ENCODE results near the gene ACHE.
A peak's percentile ranks its signal among the peaks of the same experiment; 100 is the strongest.
"Not testable (repeated sequence)": the region's sequence is repeated elsewhere in the genome, so short reads cannot be mapped to it uniquely, and the experiment has no call there.

The ACHE gene

DNA sequence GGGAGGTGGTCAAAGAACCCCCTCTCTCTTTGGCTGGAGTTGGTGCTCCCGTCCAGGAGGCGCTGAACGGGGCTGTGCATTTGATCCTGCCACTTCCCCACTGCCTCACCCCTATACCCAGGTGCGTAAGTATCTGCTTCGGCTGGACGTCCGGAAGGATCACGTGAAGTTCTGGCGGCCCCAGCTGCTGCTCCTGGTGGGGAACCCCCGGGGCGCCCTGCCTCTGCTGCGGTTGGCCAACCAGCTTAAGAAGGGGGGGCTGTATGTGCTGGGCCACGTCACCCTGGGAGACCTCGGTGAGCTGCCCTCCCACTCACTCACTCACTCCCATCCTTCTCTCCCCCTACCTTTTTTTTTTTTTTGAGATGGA, 34.1 kb downstream of the ACHE start:
- no peak for DNase-seq (ENCODE audit: low read depth)

DNA sequence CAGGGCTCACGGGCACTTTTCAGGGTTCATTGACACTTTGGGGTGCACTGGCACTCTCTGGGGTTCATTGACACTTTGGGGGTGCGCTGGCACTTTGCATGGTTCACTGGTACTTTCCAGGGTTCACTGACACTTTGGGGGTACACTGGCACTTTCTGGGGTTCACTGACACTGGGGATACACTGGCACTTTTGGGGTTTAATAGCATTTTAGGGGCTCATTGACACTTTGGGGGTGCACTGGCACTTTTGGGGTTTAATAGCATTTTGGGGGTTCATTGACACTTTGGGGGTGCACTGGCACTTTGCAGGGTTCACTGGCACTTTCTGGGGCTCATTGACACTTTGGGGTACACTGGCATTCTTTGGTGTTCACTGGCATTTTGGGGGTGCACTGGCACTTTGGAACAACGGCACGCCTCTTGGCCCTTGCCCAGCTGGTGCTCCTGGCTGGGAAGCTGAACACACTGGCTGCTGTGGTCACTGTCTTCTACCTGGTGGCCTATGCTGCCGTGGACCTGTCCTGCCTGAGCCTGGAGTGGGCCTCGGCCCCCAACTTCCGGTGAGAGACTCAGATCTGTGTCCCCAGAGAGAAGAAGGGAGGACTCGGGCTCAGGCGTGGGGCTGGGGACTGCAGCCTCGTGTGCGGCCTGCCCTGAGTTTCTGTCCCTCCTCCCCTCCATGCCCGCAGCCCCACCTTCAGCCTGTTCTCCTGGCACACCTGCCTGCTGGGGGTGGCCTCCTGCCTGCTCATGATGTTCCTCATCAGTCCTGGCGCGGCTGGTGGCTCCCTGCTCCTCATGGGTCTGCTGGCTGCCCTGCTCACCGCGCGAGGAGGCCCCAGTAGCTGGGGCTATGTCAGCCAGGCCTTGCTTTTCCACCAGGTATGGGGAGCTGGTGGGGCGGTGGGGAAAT, 34.7 kb downstream of the ACHE start:
- no peak for DNase-seq (ENCODE audit: low read depth)

DNA sequence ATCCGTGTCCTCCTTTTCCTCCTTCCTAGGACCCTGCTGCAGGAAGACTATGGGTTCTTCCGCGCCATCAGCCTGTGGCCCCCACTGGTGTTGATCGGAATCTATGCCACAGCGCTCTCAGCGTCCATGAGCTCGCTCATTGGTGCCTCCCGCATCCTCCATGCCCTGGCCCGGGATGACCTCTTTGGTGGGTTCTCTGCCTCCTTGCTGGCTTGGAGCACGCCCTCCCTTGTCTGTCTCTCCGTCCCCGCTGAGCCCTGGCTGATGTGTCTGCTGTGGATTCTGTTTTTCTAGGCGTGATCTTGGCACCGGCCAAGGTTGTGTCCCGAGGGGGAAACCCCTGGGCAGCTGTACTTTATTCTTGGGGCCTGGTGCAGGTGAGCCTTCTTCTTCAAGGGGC, 35.8 kb downstream of the ACHE start:
- no peak for DNase-seq (ENCODE audit: low read depth)

DNA sequence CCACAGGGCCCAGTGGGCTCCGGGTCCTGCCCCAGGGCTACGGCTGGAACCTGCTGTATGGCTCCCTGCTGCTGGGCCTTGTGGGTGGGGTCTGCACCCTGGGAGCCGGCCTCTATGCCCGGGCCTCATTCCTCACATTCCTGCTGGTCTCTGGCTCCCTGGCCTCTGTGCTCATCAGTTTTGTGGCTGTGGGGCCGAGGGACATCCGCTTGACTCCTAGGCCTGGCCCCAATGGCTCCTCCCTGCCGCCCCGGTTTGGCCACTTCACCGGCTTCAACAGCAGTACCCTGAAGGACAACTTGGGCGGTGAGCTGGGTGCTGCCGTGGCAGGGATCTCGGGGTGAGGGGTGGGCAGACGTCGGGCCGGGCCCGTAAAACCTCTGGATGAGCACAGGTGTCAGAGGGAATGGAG, 38.8 kb downstream of the ACHE start:
- no peak for DNase-seq (ENCODE audit: low read depth)

DNA sequence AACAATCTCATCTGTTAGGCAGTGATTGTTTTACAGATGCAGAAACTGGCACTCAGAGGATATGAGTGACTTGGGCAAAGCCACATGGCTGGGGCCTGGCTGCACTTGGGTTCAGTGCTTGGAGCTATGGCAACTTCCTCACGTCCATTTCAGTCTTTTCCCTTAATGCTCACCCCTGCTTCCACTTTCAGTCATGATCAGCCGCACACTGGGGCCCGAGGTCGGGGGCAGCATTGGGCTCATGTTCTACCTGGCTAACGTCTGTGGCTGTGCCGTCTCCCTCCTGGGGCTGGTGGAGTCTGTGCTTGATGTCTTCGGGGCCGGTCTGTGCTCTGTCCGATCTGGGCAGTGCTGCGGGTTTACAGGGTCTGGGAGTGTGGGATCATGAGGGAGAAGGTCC, 40.2 kb downstream of the ACHE start:
- DNase-seq (ENCODE audit: low read depth): no peak

DNA sequence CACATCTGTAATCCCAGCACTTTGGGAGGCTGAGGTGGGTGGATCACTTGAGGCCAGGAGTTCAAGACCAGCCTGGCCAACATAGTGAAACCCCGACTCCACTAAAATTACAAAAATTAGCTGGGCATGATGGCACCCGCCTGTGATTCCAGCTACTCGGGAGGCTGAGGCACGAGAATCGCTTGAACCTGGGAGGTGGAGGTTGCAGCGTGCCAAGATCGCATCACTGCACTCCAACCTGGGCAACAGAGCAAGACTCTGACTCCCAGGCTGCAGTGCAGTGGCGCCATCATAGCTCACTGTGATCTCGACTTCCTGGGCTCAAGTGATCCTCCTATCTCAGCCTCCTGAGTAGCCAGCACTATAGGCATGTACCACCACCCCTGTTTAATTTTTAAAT, 40.8 kb downstream of the ACHE start:
- DNase-seq (ENCODE audit: low read depth): not testable (repeated sequence)

DNA sequence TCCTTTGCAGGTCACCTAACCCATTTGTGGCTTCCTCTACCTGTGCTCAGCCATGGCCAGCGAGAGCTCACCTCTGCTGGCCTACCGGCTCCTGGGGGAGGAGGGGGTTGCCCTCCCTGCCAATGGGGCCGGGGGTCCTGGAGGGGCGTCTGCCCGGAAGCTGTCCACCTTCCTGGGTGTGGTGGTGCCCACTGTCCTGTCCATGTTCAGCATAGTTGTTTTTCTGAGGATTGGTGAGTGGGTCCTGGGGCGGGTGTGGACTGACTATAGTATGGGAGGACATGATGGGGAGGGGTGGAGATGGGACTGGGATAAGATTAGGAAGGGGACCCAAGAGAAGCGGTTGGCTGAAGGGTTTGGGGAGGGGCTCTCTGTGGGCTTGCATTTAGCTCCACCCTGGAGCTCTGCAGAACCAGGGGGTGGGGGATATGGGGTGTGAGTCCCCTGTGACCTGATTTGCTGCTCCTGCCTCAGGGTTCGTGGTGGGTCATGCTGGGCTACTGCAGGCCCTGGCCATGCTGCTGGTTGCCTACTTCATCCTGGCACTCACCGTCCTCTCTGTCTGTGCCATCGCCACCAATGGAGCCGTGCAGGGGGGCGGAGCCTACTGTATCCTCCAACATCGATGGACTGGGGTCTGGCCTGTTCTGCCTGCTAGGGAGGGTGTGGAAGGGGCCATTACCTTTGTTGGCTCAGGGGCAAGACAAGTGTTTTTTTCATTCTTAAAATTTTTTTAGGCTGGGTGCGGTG, 41.4 kb downstream of the ACHE start:
- no peak for DNase-seq (ENCODE audit: low read depth)

DNA sequence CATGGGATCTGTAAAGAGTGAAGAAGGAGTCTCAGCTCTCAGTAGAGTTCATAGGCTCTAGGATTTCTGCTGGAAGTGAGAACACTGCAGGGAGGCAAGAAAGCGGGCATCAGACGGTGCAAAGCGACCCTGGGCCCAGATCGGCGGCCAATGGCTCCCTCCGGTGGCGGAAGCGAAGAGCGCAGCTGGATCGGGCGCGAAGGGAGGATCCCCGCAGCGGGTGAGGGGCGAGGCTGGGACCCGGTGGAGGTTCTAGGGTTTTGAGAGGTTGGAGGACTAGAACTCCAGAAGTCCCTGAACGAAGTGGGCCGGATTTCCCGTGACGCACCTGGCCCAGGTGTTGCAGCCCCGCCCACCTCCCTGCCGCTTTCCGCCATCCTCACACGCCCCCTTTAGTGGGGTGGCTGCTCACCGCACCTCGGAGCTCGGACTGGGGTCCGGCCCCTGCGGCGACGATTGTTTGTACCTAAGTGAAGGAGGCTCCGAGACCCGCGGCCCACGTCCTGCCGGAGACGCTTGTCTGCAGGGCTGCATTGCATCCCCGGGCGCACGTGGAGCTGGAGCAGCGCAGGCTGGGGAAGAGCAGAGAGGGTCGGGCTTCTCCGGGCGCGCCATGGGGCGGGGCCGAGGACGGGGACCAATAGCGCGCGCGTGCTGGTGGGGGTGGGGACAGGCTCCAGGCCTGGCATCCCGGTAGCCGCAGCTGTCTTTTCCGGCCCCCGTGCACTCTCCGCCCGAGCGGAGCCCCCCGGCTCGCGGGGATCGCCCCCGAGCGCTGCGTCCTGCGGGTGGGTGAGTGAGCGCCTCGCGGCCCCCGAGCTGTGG, 43.4 kb downstream of the ACHE start, which contains the start of gene SLC12A9:
SLC12A9 (plus strand) TSS at position 666 of the 825 bp plus-strand sequence. CDS start 1,485 bp downstream, outside the sequence.
- DNase-seq (ENCODE audit: low read depth): peak; percentile 77

DNA sequence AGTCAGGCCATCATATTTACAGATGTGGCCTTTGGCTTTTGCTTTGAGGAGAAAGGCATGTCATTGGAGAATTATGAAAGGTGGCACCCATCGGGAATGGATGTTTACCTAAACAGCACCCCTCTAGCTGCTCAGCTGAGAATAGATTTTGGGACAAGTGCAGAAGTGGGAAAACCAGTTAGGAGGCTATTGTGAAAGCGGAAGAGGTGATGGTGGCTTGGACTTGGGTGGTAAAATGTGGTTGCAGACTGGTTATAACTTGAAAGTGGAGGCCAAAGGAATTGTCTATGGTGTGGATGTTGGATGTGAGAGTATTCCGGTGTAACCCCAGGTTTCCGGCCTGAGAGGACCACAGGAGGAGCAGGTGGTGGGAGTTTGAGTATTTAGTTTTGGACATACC, 48.3 kb downstream of the ACHE start:
- no peak for DNase-seq (ENCODE audit: low read depth)

DNA sequence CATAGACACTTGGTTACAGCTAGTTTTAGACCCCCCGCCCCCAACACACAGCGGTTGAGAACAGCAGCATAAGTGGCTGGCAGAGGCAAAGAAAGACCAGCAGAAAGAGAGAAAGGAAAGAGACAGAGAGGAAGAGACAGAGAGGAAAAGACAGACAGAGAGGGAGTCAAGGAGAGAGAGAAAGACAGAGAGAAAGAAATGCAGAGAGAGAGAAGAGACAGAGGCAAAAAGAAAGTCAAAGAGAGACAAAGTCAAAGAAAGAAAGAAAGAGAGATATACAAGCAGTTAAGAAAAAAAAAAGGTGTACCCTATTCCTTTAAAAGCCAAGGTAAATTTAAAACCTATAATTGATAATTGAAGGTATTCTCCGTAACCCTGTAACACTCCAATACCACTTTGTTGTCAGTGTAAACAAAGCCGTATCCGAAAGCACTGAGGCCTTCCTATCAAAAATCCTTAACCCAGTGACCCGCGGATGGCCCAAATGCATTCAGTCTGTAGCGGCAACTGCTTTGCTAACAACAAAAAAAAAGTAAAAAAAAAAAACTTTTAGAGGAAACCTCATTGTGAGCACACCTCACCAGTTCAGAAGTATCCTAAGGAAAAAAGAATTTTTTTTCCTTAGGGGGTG, 55.1 kb downstream of the ACHE start:
- no peak for DNase-seq (ENCODE audit: low read depth)

Data from activated T-cell treated with anti-CD3 and anti-CD28 coated beads for 1 hour (primary cell).